HG03045 (cell line): ENCODE results near the gene COCH.
"Not testable (repeated sequence)": the region's sequence is repeated elsewhere in the genome, so short reads cannot be mapped to it uniquely, and the experiment has no call there.

Source experiments
- ATAC-seq: cut with Tn5 transposase; IDR thresholded peaks from one replicate; pipeline ENCODE4 v1.9.1; 2021; ENCODE audit warnings: mild to moderate bottlenecking, moderate library complexity; ENCODE audit not compliant: unreplicated experiment

Gene COCH

DNA sequence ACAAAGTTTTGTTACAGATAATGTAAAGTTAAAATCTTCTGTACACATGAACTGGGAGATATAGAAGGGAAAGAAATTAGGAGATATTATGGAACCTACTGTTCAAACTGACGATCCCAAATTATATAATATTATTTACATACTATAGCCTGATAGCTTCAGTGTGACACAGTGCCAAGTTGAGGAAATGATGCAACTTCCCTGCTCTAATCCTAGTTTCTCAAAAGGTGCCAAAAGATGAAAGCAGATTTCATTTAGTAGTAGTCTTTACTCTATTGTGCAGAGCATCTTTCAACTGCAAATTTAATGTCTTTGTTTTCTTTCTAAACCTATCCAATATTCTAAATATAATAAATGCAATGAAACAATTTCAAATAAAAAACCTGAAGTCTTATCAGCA, 46.9 kb downstream of the COCH start:
- ATAC-seq = no peak

DNA sequence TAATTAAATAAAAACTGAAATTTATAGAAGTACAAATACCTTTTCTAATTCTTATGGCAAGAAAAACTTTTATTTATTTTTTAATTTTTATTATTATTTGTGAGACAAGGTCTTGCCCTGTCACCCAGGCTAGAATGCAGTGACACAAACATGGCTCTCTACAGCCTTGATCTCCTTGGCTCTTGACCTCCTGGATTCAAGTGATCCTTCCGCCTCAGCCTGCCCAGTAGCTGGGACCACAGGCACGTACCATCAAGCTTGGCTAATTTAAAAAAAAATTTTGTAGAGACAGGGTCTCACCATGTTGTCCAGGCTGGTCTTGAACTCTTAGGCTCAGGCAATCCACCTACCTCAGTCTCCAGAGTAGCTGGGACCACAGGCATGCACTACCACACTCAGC, 47.4 kb downstream of the COCH start:
- ATAC-seq = no peak

DNA sequence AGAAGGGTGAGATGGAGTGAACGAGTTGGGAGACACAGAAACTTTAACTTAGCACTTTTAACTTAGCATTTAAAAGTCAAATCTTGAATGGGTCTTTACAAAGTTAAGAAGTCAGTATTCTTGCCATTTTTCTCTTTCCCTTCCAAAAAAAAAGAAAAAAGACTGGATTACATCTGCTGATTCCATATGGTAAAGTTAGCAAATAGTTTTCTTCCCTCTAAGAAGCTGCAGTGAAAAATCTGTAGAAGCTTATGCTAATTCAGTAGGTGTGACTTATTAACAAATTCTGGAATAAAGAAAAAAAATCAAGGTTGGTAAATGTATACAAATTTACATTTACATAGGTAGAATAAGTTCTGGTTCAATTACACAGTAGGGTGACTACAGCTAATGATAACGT, 50.9 kb downstream of the COCH start:
- ATAC-seq = no peak

- no peak for ATAC-seq
These were observed 54.1 kb downstream of the COCH start for GRCh38 chr14:30928462-30928861.

DNA sequence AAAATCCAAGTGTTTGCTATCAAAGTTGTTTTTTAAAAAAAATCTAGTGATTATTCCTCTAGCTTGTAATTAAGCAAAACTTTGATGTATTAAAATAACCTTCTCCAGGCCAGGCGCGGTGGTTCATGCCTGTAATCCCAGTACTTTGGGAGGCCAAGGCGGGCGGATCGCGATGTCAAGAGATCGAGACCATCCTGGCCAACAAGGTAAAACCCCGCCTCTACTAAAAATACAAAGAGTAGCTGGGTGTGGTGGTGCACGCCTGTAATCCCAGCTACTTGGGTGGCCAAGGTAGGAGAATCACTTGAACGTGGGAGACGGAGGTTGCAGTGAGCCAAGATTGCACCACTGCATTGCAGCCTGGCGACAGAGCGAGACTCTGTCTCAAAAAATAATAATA, 59.6 kb downstream of the COCH start:
- ATAC-seq = not testable (repeated sequence)

- no peak for ATAC-seq
These were observed 61.1 kb downstream of the COCH start for GRCh38 chr14:30935445-30935844.

GRCh38 chr14:30938617-30939016, 64.3 kb downstream of the COCH start:
- ATAC-seq = no peak
